ENCODE data around the gene GLI3. TPM values are rescaled to one million over a fixed set of nuclear protein-coding genes. Genes with fewer than 3 reads are reported as not detected.

GLI3 gene
- 2.3 and 3.8 TPM in 2 replicates for total RNA-seq

GRCh38 chr7:42236976-42237810 is at the start of gene GLI3:
TSS of gene GLI3 (minus strand) at chr7:42237209. CDS start at chr7:42223253, 13,956 bp downstream.
- DNase-seq (ENCODE audit: low read depth, low spot score): peak; percentile 73

GRCh38 chr7:42285383-42285824 is 48.4 kb upstream of the GLI3 start:
- no peak for DNase-seq (ENCODE audit: low read depth, low spot score)

- DNase-seq (ENCODE audit: low read depth, low spot score): no peak
Measured at GRCh38 chr7:42283553-42283952, 46.5 kb upstream of the GLI3 start.

GRCh38 chr7:42278344-42278743 is 41.3 kb upstream of the GLI3 start:
- DNase-seq (ENCODE audit: low read depth, low spot score): no peak

- DNase-seq (ENCODE audit: low read depth, low spot score): no peak
Measured at GRCh38 chr7:42274053-42274452, 37.0 kb upstream of the GLI3 start.

GRCh38 chr7:42272793-42273665 is 36.0 kb upstream of the GLI3 start:
- no peak for DNase-seq (ENCODE audit: low read depth, low spot score)

GRCh38 chr7:42269161-42269560 is 32.2 kb upstream of the GLI3 start:
- no peak for DNase-seq (ENCODE audit: low read depth, low spot score)

GRCh38 chr7:42264702-42265101 is 27.7 kb upstream of the GLI3 start:
- no peak for DNase-seq (ENCODE audit: low read depth, low spot score)

- DNase-seq (ENCODE audit: low read depth, low spot score): no peak
Measured at GRCh38 chr7:42263971-42264370, 27.0 kb upstream of the GLI3 start.

GRCh38 chr7:42262964-42263363 is 26.0 kb upstream of the GLI3 start:
- DNase-seq (ENCODE audit: low read depth, low spot score): no peak

GRCh38 chr7:42254217-42254616 is 17.2 kb upstream of the GLI3 start:
- no peak for DNase-seq (ENCODE audit: low read depth, low spot score)

GRCh38 chr7:42253316-42253715 is 16.3 kb upstream of the GLI3 start:
- DNase-seq (ENCODE audit: low read depth, low spot score): no peak

- DNase-seq (ENCODE audit: low read depth, low spot score): no peak
Measured at GRCh38 chr7:42250411-42250810, 13.4 kb upstream of the GLI3 start.

- DNase-seq (ENCODE audit: low read depth, low spot score): no peak
Measured at GRCh38 chr7:42248579-42248978, 11.6 kb upstream of the GLI3 start.

- no peak for DNase-seq (ENCODE audit: low read depth, low spot score)
Measured at GRCh38 chr7:42247301-42247700, 10.3 kb upstream of the GLI3 start.

GRCh38 chr7:42244828-42245227 is 7.8 kb upstream of the GLI3 start:
- peak; percentile 74 for DNase-seq (ENCODE audit: low read depth, low spot score)

GRCh38 chr7:42242381-42242780 is 5.4 kb upstream of the GLI3 start:
- no peak for DNase-seq (ENCODE audit: low read depth, low spot score)

GRCh38 chr7:42241424-42241823 is 4.4 kb upstream of the GLI3 start:
- DNase-seq (ENCODE audit: low read depth, low spot score): no peak

- no peak for DNase-seq (ENCODE audit: low read depth, low spot score)
Measured at GRCh38 chr7:42240416-42240815, 3.4 kb upstream of the GLI3 start.

GRCh38 chr7:42238709-42239366 is 1.8 kb upstream of the GLI3 start:
- DNase-seq (ENCODE audit: low read depth, low spot score): peak; percentile 51

GRCh38 chr7:42237811-42238541 is 967 bp upstream of the GLI3 start:
- no peak for DNase-seq (ENCODE audit: low read depth, low spot score)
